HL-60 (cell line): Measurements from ENCODE around the gene SLC16A10.

Experiments used
- DNase-seq, 2 experiments: peaks; one replicate each; pipeline ENCODE4 v3.0.0-alpha.2; 2010 to 2020; ENCODE audit warnings: low read depth in 1 of 2, low spot score in 1 of 2
- H3K27ac ChIP-seq: fragments of 250-450 bp; sonication (Bioruptor Pico); replicated peaks from 2 replicates; pipeline ENCODE4 v1.5.1; 2020; ENCODE audit warnings: mild to moderate bottlenecking, moderate library complexity
- H3K27me3 ChIP-seq: fragments of 250-450 bp; sonication (Bioruptor Pico); 2 replicates; pipeline ENCODE4 v1.5.1; 2021; ENCODE audit warnings: mild to moderate bottlenecking, moderate library complexity; ENCODE audit not compliant: insufficient read depth, poor library complexity, severe bottlenecking
- H3K4me3 ChIP-seq: replicated peaks from 2 replicates; pipeline ENCODE4 v1.5.1; 2011; ENCODE audit warnings: mild to moderate bottlenecking, control low read depth, low read length; ENCODE audit not compliant: insufficient read depth
- GABPA ChIP-seq: IDR thresholded peaks from 2 replicates; pipeline ENCODE4 v1.6.1; 2012; ENCODE audit warnings: low read depth
- POLR2AphosphoS5 ChIP-seq: IDR thresholded peaks from 2 replicates; pipeline ENCODE4 v1.6.1; 2012; ENCODE audit warnings: low read depth
- SPI1 ChIP-seq: IDR thresholded peaks from 2 replicates; pipeline ENCODE4 v1.6.1; 2012; ENCODE audit warnings: low read depth, mild to moderate bottlenecking, borderline replicate concordance
- TF ChIP-seq, protein P1 (sequence below): IDR thresholded peaks from 2 replicates; pipeline ENCODE4 v1.6.1; 2012; ENCODE audit warnings: low read depth; ENCODE audit not compliant: insufficient replicate concordance
- TF ChIP-seq, protein P2 (sequence below): IDR thresholded peaks from one replicate; pipeline ENCODE4 v1.5.1; 2011; ENCODE audit warnings: low read length, control low read depth, inconsistent platforms; ENCODE audit not compliant: insufficient read depth

The SLC16A10 gene

DNA sequence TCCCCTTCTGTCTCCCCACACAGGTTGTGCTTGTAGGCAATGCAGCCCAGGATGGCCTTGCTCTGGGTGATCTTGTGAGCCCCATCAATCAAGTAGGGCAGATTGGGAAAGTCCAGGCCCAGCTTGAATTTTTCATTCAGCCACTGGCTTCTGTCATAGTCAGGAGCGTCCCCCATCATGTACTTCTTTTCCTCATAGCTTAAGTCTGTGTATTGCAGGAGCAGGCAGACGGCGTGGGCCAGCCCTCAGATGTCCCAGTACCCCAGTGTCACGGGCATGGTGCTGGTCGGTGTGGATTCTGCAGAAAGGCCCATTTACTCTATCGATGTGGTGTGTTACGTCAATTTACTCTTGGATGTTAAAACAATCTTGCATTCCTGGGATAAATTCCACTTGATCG lies 40.1 kb upstream of the SLC16A10 start:
- no peak for DNase-seq
- Histone ChIP-seq H3K27me3 (no peaks in the 10 kb centered on the region), H3K4me3 (no peak overlapping the region), H3K27ac (no peak overlapping the region)
- TF ChIP-seq, protein P1, sequence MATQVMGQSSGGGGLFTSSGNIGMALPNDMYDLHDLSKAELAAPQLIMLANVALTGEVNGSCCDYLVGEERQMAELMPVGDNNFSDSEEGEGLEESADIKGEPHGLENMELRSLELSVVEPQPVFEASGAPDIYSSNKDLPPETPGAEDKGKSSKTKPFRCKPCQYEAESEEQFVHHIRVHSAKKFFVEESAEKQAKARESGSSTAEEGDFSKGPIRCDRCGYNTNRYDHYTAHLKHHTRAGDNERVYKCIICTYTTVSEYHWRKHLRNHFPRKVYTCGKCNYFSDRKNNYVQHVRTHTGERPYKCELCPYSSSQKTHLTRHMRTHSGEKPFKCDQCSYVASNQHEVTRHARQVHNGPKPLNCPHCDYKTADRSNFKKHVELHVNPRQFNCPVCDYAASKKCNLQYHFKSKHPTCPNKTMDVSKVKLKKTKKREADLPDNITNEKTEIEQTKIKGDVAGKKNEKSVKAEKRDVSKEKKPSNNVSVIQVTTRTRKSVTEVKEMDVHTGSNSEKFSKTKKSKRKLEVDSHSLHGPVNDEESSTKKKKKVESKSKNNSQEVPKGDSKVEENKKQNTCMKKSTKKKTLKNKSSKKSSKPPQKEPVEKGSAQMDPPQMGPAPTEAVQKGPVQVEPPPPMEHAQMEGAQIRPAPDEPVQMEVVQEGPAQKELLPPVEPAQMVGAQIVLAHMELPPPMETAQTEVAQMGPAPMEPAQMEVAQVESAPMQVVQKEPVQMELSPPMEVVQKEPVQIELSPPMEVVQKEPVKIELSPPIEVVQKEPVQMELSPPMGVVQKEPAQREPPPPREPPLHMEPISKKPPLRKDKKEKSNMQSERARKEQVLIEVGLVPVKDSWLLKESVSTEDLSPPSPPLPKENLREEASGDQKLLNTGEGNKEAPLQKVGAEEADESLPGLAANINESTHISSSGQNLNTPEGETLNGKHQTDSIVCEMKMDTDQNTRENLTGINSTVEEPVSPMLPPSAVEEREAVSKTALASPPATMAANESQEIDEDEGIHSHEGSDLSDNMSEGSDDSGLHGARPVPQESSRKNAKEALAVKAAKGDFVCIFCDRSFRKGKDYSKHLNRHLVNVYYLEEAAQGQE = no peak
- no peak for TF ChIP-seq GABPA
- no peak for TF ChIP-seq POLR2AphosphoS5

DNA sequence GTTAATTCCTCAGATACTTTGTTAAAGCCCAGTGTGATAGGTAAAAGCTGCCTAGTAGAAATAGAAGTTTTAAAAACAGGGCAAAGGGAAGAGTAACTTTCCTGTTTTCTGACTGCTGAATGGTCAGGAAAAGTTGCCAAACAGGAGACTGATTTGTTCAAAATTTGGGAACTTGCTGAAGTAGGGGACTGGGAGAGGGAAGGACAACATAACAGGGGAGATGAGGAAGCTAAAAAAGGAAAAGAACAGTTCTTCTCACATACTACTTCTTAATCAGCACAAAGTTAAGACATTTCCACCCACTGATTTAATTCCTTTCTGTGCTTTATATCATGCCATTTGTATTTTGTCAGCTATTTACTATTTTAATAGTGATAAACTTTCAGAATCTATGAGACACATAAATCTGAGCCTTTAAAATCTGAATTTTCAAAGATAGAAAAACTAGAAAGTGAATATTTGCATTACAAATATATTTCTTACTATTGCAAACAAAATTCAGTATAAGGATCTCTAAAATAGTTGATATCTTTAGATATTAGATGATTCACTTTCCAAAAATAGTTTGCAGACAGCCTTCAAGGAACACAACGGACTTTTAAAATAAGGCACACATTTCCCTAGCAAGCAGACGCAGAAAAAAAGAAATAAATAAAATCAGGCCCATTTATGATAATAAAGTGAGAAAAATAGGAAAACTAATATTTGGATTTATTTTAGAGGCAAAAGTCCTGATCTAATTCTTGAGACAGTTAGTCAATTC lies 36.9 kb upstream of the SLC16A10 start:
- H3K27me3 ChIP-seq = no peaks in the 10 kb centered on the region

DNA sequence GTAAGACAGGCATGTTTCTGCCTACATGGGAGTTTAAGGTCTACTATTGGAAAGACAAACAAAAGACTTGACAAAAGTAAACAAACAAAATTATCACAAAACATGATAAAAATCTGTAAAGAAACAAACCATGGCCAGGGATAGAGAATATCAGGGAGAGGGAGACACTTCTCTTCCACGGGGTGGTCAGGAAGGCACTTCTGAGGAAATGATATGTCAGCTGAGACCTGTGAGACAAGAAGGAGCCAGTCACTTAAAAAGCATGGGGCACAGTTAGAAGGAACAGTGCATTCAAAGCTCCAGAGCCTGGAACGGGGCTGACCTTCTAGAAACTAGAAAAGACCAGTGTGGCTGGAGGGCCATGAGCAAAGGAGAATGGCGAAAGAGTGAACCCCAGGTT lies 35.1 kb upstream of the SLC16A10 start:
- TF ChIP-seq, protein P1 = no peak
- TF ChIP-seq SPI1 = no peak
- no peak for TF ChIP-seq POLR2AphosphoS5
- TF ChIP-seq GABPA = no peak
- TF ChIP-seq, protein P2, sequence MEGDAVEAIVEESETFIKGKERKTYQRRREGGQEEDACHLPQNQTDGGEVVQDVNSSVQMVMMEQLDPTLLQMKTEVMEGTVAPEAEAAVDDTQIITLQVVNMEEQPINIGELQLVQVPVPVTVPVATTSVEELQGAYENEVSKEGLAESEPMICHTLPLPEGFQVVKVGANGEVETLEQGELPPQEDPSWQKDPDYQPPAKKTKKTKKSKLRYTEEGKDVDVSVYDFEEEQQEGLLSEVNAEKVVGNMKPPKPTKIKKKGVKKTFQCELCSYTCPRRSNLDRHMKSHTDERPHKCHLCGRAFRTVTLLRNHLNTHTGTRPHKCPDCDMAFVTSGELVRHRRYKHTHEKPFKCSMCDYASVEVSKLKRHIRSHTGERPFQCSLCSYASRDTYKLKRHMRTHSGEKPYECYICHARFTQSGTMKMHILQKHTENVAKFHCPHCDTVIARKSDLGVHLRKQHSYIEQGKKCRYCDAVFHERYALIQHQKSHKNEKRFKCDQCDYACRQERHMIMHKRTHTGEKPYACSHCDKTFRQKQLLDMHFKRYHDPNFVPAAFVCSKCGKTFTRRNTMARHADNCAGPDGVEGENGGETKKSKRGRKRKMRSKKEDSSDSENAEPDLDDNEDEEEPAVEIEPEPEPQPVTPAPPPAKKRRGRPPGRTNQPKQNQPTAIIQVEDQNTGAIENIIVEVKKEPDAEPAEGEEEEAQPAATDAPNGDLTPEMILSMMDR = no peak
- no peaks in the 10 kb centered on the region for H3K27me3 ChIP-seq
- no peak overlapping the region for H3K27ac ChIP-seq
- H3K4me3 ChIP-seq = no peak overlapping the region
- DNase-seq = no peak

More for the DNA sequence above, 36.9 kb upstream of the SLC16A10 start:
- TF ChIP-seq, protein P2 = no peak
- TF ChIP-seq, protein P1 = no peak
- TF ChIP-seq SPI1 (no peak), POLR2AphosphoS5 (no peak), GABPA (no peak)
- Histone ChIP-seq H3K4me3 (no peak overlapping the region), H3K27ac (no peak overlapping the region)
- DNase-seq = no peak
